Suppressor macrophage (primary cell): ENCODE data around the gene LRRK1.

ENCODE experiments used
- DNase-seq, 4 experiments: peaks; one replicate each; pipeline ENCODE4 v3.0.0-alpha.2; 2020 to 2022

The LRRK1 gene

GRCh38 chr15:101057841-101058407 lies 138.8 kb downstream of the LRRK1 start:
- no peak for DNase-seq

- no peak for DNase-seq
Measured at GRCh38 chr15:101058735-101059134, 139.6 kb downstream of the LRRK1 start.

GRCh38 chr15:101059381-101060341 lies 140.5 kb downstream of the LRRK1 start:
- DNase-seq: no peak

- no peak for DNase-seq
Measured at GRCh38 chr15:101060576-101061551, 141.7 kb downstream of the LRRK1 start.

- no peak for DNase-seq
Measured at GRCh38 chr15:101062063-101062462, 142.9 kb downstream of the LRRK1 start.

GRCh38 chr15:101062471-101063171 lies 143.5 kb downstream of the LRRK1 start:
- no peak for DNase-seq

- DNase-seq: no peak
Measured at GRCh38 chr15:101063212-101063611, 144.1 kb downstream of the LRRK1 start.

- no peak for DNase-seq
Measured at GRCh38 chr15:101063891-101064794, 145.0 kb downstream of the LRRK1 start.

GRCh38 chr15:101064795-101065569 lies 145.8 kb downstream of the LRRK1 start:
- no peak for DNase-seq

GRCh38 chr15:101065570-101066221 lies 146.5 kb downstream of the LRRK1 start:
- no peak for DNase-seq

GRCh38 chr15:101066501-101067408 lies 147.6 kb downstream of the LRRK1 start:
- no peak for DNase-seq

- no peak for DNase-seq
Measured at GRCh38 chr15:101067660-101068522, 148.7 kb downstream of the LRRK1 start.

GRCh38 chr15:101068523-101068960 lies 149.4 kb downstream of the LRRK1 start:
- DNase-seq: no peak

GRCh38 chr15:101068961-101069653 lies 149.9 kb downstream of the LRRK1 start:
- DNase-seq: no peak

- DNase-seq: no peak
Measured at GRCh38 chr15:101069654-101069973, 150.5 kb downstream of the LRRK1 start.

- no peak for DNase-seq
Measured at GRCh38 chr15:101070024-101070423, 150.9 kb downstream of the LRRK1 start.
